IMR-90 (cell line): Measurements from ENCODE around the gene ZFP42. TPM values are rescaled to one million over a fixed set of nuclear protein-coding genes. Genes with fewer than 3 reads are reported as not detected.

Experiments
- ATAC-seq: fragments of 200-7000 bp; cut with Tn5 transposase; 2 replicates; pipeline ENCODE4 v1.9.1; 2020; ENCODE audit warnings: low read depth, mild to moderate bottlenecking, moderate library complexity
- BruUV-seq: library from RNA; stranded (reverse); fragments of 400-500 nt; replicated peaks from 2 replicates; lab custom pipeline; 2021; lab: Mats Ljungman, UMichigan
- CTCF ChIA-PET: fragments of 300-600 bp; formaldehyde crosslinking; extraction: SDS; loops from one replicate; lab custom pipeline; 2021; ENCODE audit warnings: antibody characterized with exemption; lab: Yijun Ruan, JAX
- POLR2A ChIA-PET: fragments of 300-600 bp; sonication (Branson Sonifier 250); formaldehyde crosslinking; loops from one replicate; lab custom pipeline; 2022; ENCODE audit warnings: antibody characterized with exemption; ENCODE audit not compliant: unreplicated experiment; lab: Charles Lee
- DNase-seq: peaks from one replicate; pipeline ENCODE4 v3.0.0; 2013
- H2AFZ ChIP-seq: replicated peaks from 2 replicates; pipeline ENCODE3; 2013; ENCODE audit warnings: low read length, mild to moderate bottlenecking; ENCODE audit not compliant: poor library complexity
- H2AK5ac ChIP-seq: 2 replicates; pipeline ENCODE4 v1.6.1; 2013; ENCODE audit warnings: low read depth, low read length, inconsistent platforms
- H2AK9ac ChIP-seq: replicated peaks from 2 replicates; pipeline ENCODE3; 2013; ENCODE audit warnings: mild to moderate bottlenecking, low read depth, low read length, moderate library complexity; ENCODE audit not compliant: poor library complexity
- H2BK120ac ChIP-seq: 2 replicates; pipeline ENCODE4 v1.6.1; 2013; ENCODE audit warnings: low read depth, low read length, inconsistent platforms
- H2BK15ac ChIP-seq: 3 replicates; pipeline ENCODE4 v1.6.1; 2013; ENCODE audit warnings: low read depth, low read length, inconsistent platforms
- H2BK20ac ChIP-seq: 2 replicates; pipeline ENCODE4 v1.6.1; 2013; ENCODE audit warnings: low read depth, mild to moderate bottlenecking, inconsistent platforms, low read length, moderate library complexity
- H2BK5ac ChIP-seq: 2 replicates; pipeline ENCODE4 v1.6.1; 2013; ENCODE audit warnings: mild to moderate bottlenecking, low read depth, low read length, inconsistent platforms; ENCODE audit not compliant: poor library complexity, severe bottlenecking
- H3K14ac ChIP-seq: replicated peaks from 2 replicates; pipeline ENCODE4 v1.6.1; 2013; ENCODE audit warnings: low read depth, low read length, inconsistent platforms
- H3K18ac ChIP-seq: 2 replicates; pipeline ENCODE4 v1.6.1; 2013; ENCODE audit warnings: low read depth, low read length, control low read depth
- H3K23ac ChIP-seq: 2 replicates; pipeline ENCODE4 v1.6.1; 2013; ENCODE audit warnings: low read depth, low read length, inconsistent platforms
- H3K27ac ChIP-seq: 2 replicates; pipeline ENCODE4 v1.5.1; 2013; ENCODE audit warnings: mild to moderate bottlenecking, control low read depth, low read length; ENCODE audit not compliant: insufficient read depth
- H3K27me3 ChIP-seq: 2 replicates; pipeline ENCODE4 v1.6.1; 2013; ENCODE audit warnings: low read length; ENCODE audit not compliant: control insufficient read depth, insufficient read depth
- H3K36me3 ChIP-seq: 2 replicates; pipeline ENCODE4 v1.6.1; 2013; ENCODE audit warnings: low read length, mixed read lengths; ENCODE audit not compliant: control insufficient read depth, insufficient read depth
- H3K4ac ChIP-seq: 2 replicates; pipeline ENCODE4 v1.6.1; 2013; ENCODE audit warnings: low read depth, low read length, inconsistent platforms
- H3K4me1 ChIP-seq: 2 replicates; pipeline ENCODE4 v1.6.1; 2013; ENCODE audit warnings: low read length, mixed read lengths; ENCODE audit not compliant: control insufficient read depth, insufficient read depth
- H3K4me2 ChIP-seq: 2 replicates; pipeline ENCODE4 v1.6.1; 2013; ENCODE audit warnings: low read depth, mild to moderate bottlenecking, control low read depth, low read length, moderate library complexity
- H3K4me3 ChIP-seq: 2 replicates; pipeline ENCODE4 v1.5.1; 2013; ENCODE audit warnings: low read depth, mild to moderate bottlenecking, control low read depth, low read length, moderate library complexity; ENCODE audit not compliant: insufficient read depth
- H3K56ac ChIP-seq: 2 replicates; pipeline ENCODE4 v1.6.1; 2013; ENCODE audit warnings: low read length, inconsistent platforms; ENCODE audit not compliant: insufficient read depth; ENCODE audit errors: extremely low read depth
- H3K79me1 ChIP-seq, 2 experiments: 2 replicates each; pipeline ENCODE4 v1.6.1; 2013; ENCODE audit warnings: low read length in 2 of 2, inconsistent platforms in 1 of 2, low read depth in 1 of 2
- H3K9ac ChIP-seq: 2 replicates; pipeline ENCODE4 v1.6.1; 2013; ENCODE audit warnings: low read depth, low read length, control low read depth
- H3K9me1 ChIP-seq: 2 replicates; pipeline ENCODE4 v1.6.1; 2013; ENCODE audit warnings: low read length, inconsistent platforms; ENCODE audit not compliant: insufficient read depth
- H3K9me3 ChIP-seq: 2 replicates; pipeline ENCODE4 v1.6.1; 2013; ENCODE audit warnings: low read length; ENCODE audit not compliant: control insufficient read depth, insufficient read depth
- H4K20me1 ChIP-seq: 2 replicates; pipeline ENCODE4 v1.6.1; 2013; ENCODE audit warnings: low read length, inconsistent platforms; ENCODE audit not compliant: insufficient read depth
- H4K5ac ChIP-seq: 2 replicates; pipeline ENCODE4 v1.6.1; 2013; ENCODE audit warnings: mild to moderate bottlenecking, low read depth, low read length, control low read depth
- H4K8ac ChIP-seq, 2 experiments: 2 replicates each; pipeline ENCODE4 v1.6.1; 2013; ENCODE audit warnings: low read depth in 2 of 2, low read length in 2 of 2, control low read depth in 1 of 2, inconsistent platforms in 1 of 2
- H4K91ac ChIP-seq: 2 replicates; pipeline ENCODE4 v1.6.1; 2013; ENCODE audit warnings: low read depth, low read length, inconsistent platforms; ENCODE audit not compliant: insufficient read depth
- BHLHE40 ChIP-seq: fragments of 150-350 bp; IDR thresholded peaks from 2 replicates; pipeline ENCODE4 v1.6.1; 2016; ENCODE audit warnings: mild to moderate bottlenecking, low read depth, low read length
- CEBPB ChIP-seq: IDR thresholded peaks from 2 replicates; pipeline ENCODE4 v1.6.1; 2012; ENCODE audit warnings: low read depth, low read length, improper control_type of control experiment
- CHD1 ChIP-seq: IDR thresholded peaks from 2 replicates; pipeline ENCODE4 v1.6.1; 2012; ENCODE audit warnings: low read depth, low read length, improper control_type of control experiment
- CTCF ChIP-seq: conservative IDR thresholded peaks from 2 replicates; pipeline ENCODE4 v1.5.1; 2012; ENCODE audit warnings: mild to moderate bottlenecking, low read depth, low read length, improper control_type of control experiment
- ELK1 ChIP-seq: fragments of 150-350 bp; IDR thresholded peaks from 2 replicates; pipeline ENCODE4 v1.6.1; 2016; ENCODE audit warnings: low read depth, mild to moderate bottlenecking, low read length, moderate library complexity, borderline replicate concordance
- FOS ChIP-seq: fragments of 150-350 bp; IDR thresholded peaks from 2 replicates; pipeline ENCODE4 v1.6.1; 2016; ENCODE audit warnings: low read depth, low read length
- MAZ ChIP-seq: IDR thresholded peaks from 2 replicates; pipeline ENCODE4 v1.6.1; 2012; ENCODE audit warnings: low read depth, mild to moderate bottlenecking, low read length, improper control_type of control experiment, moderate library complexity, borderline replicate concordance
- MXI1 ChIP-seq: IDR thresholded peaks from 2 replicates; pipeline ENCODE4 v1.6.1; 2012; ENCODE audit warnings: low read depth, mild to moderate bottlenecking, low read length, moderate library complexity, borderline replicate concordance
- NFE2L2 ChIP-seq: fragments of 150-350 bp; IDR thresholded peaks from 2 replicates; pipeline ENCODE4 v1.6.1; 2016; ENCODE audit warnings: low read depth, mild to moderate bottlenecking, low read length
- POLR2A ChIP-seq: IDR thresholded peaks from 2 replicates; pipeline ENCODE4 v1.6.1; 2012; ENCODE audit warnings: mild to moderate bottlenecking, low read depth, low read length
- RAD21 ChIP-seq: IDR thresholded peaks from 2 replicates; pipeline ENCODE4 v1.6.1; 2012; ENCODE audit warnings: low read length, improper control_type of control experiment
- RCOR1 ChIP-seq: IDR thresholded peaks from 2 replicates; pipeline ENCODE4 v1.6.1; 2012; ENCODE audit warnings: mild to moderate bottlenecking, low read length, improper control_type of control experiment; ENCODE audit not compliant: insufficient replicate concordance
- SMC3 ChIP-seq: fragments of 150-350 bp; IDR thresholded peaks from 2 replicates; pipeline ENCODE4 v1.6.1; 2016; ENCODE audit warnings: low read depth, mild to moderate bottlenecking, antibody characterized with exemption, low read length, moderate library complexity
- USF2 ChIP-seq: fragments of 150-350 bp; IDR thresholded peaks from 2 replicates; pipeline ENCODE4 v1.6.1; 2017; ENCODE audit warnings: mild to moderate bottlenecking, antibody characterized with exemption, low read length, low read depth
- WGBS, 2 experiments: methylation state at CpG; one replicate each; pipeline versions ENCODE4 v1.1.5 to v1.1.7; 2013; ENCODE audit warnings: missing lambda C conversion rate in 2 of 2; ENCODE audit not compliant: insufficient read length in 1 of 2; ENCODE audit errors: extremely low coverage in 2 of 2; 5-methylcytosine and 5-hydroxymethylcytosine counted together
- dilution Hi-C: fragments of 300-500 bp; cut with HindIII; formaldehyde crosslinking; loops from one replicate; pipeline ENCODE4 v1.14.3; 2018; ENCODE audit warnings: low sequenced_read_pairs; ENCODE audit not compliant: unreplicated experiment
- in situ Hi-C: fragments of 300-500 bp; cut with MboI; formaldehyde crosslinking; loops from 3 replicates; pipeline ENCODE4 v1.14.3; 2019; ENCODE audit warnings: low sequenced_read_pairs, inconsistent platforms, mixed read lengths
- intact Hi-C: fragments of 100-400 bp; cut with micrococcal nuclease; formaldehyde crosslinking; loops from 2 replicates; pipeline ENCODE4 v1.10.0; 2022
- polyA plus RNA-seq, 3 experiments: library from polyadenylated mRNA; depleted of rRNA; stranded (reverse); fragments of >200 nt; gene quantifications; 2 replicates each; pipeline ENCODE4 v1.2.3, GENCODE V29; 2012; ENCODE audit warnings: low replicate concordance in 1 of 3
- total RNA-seq: library from RNA; depleted of rRNA; stranded (reverse); fragments of >200 nt; gene quantifications from 2 replicates; pipeline ENCODE4 v1.2.3, GENCODE V29; 2012

ZFP42 gene
- total and polyA plus RNA-seq, 2 of the 4 experiments (the other 2 are of a cell fraction): not detected

GRCh38 chr4:188015025-188015940, 19.7 kb downstream of the ZFP42 start:
- no CpG with 5 or more reads among the region's 14 CpGs for WGBS, 2 experiments
- Histone ChIP-seq H3K4me3 (no peak overlapping the region), H2BK5ac (no peak overlapping the region), H2AK9ac (no peak overlapping the region), H3K36me3 (no peaks in the 10 kb centered on the region), H2AFZ (no peak overlapping the region), H2BK20ac (no peak overlapping the region), H2AK5ac (no peak overlapping the region), H3K56ac (no peak overlapping the region), H4K20me1 (no peaks in the 10 kb centered on the region), H3K4ac (no peak overlapping the region), H3K18ac (no peak overlapping the region), H3K14ac (no peak overlapping the region), H4K91ac (no peak overlapping the region), H3K9me3 (no peaks in the 10 kb centered on the region), H3K4me1 (no peaks in the 10 kb centered on the region), H3K9ac (no peak overlapping the region), H2BK120ac (no peak overlapping the region), H4K5ac (no peak overlapping the region), H4K8ac (no peak overlapping the region), H3K27ac (no peak overlapping the region), H3K23ac (no peak overlapping the region), H3K9me1 (no peaks in the 10 kb centered on the region), H2BK15ac (no peak overlapping the region), H3K27me3 (no peaks in the 10 kb centered on the region), H3K4me2 (no peak overlapping the region), H3K79me1 (no peaks in the 10 kb centered on the region)
- dilution Hi-C loops (no loop called here), intact Hi-C loops (no loop called here), in situ Hi-C loops (no loop called here)
- ChIA-PET CTCF (no interaction called here), POLR2A (no interaction called here)
- no TSS peak for BruUV-seq
- DNase-seq: no peak
- no peak; the same call in 1 of the 2 replicates for ATAC-seq
- no peak for TF ChIP-seq POLR2A
- TF ChIP-seq RCOR1: no peak
- TF ChIP-seq RAD21: no peak
- no peak for TF ChIP-seq ELK1
- TF ChIP-seq MAZ: no peak
- TF ChIP-seq FOS: no peak
- no peak for TF ChIP-seq NFE2L2
- TF ChIP-seq SMC3: no peak
- TF ChIP-seq CTCF: no peak
- TF ChIP-seq USF2: no peak
- no peak for TF ChIP-seq MXI1
- TF ChIP-seq BHLHE40: no peak
- no peak for TF ChIP-seq CEBPB
- TF ChIP-seq CHD1: no peak
